Measurements from ENCODE around the gene MVB12B. TPM values are rescaled to one million over a fixed set of nuclear protein-coding genes. Genes with fewer than 3 reads are reported as not detected.

Gene MVB12B
- total and polyA plus RNA-seq, 2 of the 13 experiments (the other 11 are each of a cell fraction or from before 2014, with no cell fraction given) = 12.1 to 30.1 TPM

DNA sequence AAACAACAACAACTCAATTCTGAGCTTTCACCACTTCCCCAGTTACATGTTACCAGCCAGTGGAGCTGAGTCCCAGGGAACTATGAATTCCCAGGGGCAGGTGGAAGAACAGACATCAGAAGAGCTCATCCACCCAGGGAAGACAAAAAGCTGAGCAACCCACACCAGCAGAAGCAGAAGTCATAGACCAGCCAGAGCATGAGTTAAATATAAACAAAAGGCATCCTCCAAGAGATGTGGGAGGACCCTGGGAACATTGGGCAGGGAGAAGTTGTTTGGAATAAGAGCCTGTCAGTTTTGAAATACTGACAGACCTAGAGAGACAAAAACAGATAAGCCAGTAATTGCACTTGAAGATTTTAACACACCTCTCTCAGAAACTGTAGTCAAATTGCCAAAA lies 184.8 kb downstream of the MVB12B start:
- Histone ChIP-seq H3K9ac (ENCODE audit: insufficient read depth, low read depth, low read length) (no peak overlapping the region), H3K79me2 (ENCODE audit: insufficient read depth, low read length) (no peaks in the 10 kb centered on the region), H3K27ac (ENCODE audit: extremely low read length, insufficient read depth, low read length) (no peak overlapping the region), H3K4me2 (ENCODE audit: low read depth, low read length) (no peak overlapping the region), H3K36me3 (replicated peaks in 1 of 2; ENCODE audit: control insufficient read depth in 1 of 2, insufficient read depth in 2 of 2, low read length in 2 of 2) (no peaks in the 10 kb centered on the region), H3K9me3 (ENCODE audit: low read length) (no peaks in the 10 kb centered on the region), H2AFZ (ENCODE audit: low read length) (no peak overlapping the region), H3K4me1 (ENCODE audit: insufficient read depth, low read length) (peaks cover 34% of the 10 kb centered on the region), H4K20me1 (ENCODE audit: insufficient read depth, low read length) (no peaks in the 10 kb centered on the region), H3K4me3 (replicated peaks in 1 of 3; ENCODE audit: insufficient read depth in 1 of 3, low read depth in 2 of 3, low read length in 3 of 3) (no peak overlapping the region), H3K27me3 (ENCODE audit: control insufficient read depth in 1 of 2, insufficient read depth in 2 of 2, low read length in 2 of 2) (no peaks in the 10 kb centered on the region)
- POLR2A ChIA-PET = no interaction called here
- ATAC-seq (no peak), DNase-seq (ENCODE audit: low spot score) (no peak), FAIRE-seq (no peak)
- no peak for TF ChIP-seq SNAI1 (CRISPR knock-in tag; IDR thresholded peaks at IDR 0.05; ENCODE audit: borderline replicate concordance)
- no peak for TF ChIP-seq ARID2 (CRISPR knock-in tag; IDR thresholded peaks at IDR 0.05; ENCODE audit: borderline replicate concordance)
- no peak for TF ChIP-seq NFYC (CRISPR knock-in tag; IDR thresholded peaks at IDR 0.05)
- TF ChIP-seq PRPF4 (IDR thresholded peaks at IDR 0.05; ENCODE audit: low read depth, low read length, poor library complexity, severe bottlenecking) = no peak
- TF ChIP-seq, protein P1, sequence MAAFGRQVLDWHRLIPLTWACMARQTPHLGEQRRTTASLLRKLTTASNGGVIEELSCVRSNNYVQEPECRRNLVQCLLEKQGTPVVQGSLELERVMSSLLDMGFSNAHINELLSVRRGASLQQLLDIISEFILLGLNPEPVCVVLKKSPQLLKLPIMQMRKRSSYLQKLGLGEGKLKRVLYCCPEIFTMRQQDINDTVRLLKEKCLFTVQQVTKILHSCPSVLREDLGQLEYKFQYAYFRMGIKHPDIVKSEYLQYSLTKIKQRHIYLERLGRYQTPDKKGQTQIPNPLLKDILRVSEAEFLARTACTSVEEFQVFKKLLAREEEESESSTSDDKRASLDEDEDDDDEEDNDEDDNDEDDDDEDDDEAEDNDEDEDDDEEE (CRISPR knock-in tag; IDR thresholded peaks at IDR 0.05) = no peak
- TF ChIP-seq REXO4 (CRISPR knock-in tag; IDR thresholded peaks at IDR 0.05; ENCODE audit: borderline replicate concordance) = no peak
- no peak for TF ChIP-seq FOXA3 (CRISPR knock-in tag; IDR thresholded peaks at IDR 0.05)
- in situ Hi-C loops (cut with HindIII; ENCODE audit: extremely low pct_ligation_motif_present, low pct_unique_long_range_greater_than_20kb) = no loop called here
- CTCF ChIA-PET (ENCODE audit: low intra/inter-chr PET ratio, low total read pairs) = no interaction called here
- intact Hi-C loops (cut with micrococcal nuclease; ENCODE audit: unreplicated experiment) = no loop called here
- BruUV-seq (replicated peaks) = no TSS peak
